CD4-positive, alpha-beta memory T cell (primary cell): ENCODE results near the gene MYL6B. TPM values are rescaled to one million over a fixed set of nuclear protein-coding genes. Genes with fewer than 3 reads are reported as not detected.

Source experiments
- CTCF ChIA-PET: fragments of 350-600 bp; sonication (Branson Sonifier 250); formaldehyde crosslinking; loops from one replicate; lab custom pipeline; 2021; ENCODE audit warnings: inconsistent platforms; ENCODE audit not compliant: partially characterized antibody; lab: Charles Lee
- POLR2A ChIA-PET: fragments of 350-600 bp; sonication (Branson Sonifier 250); formaldehyde crosslinking; loops from one replicate; lab custom pipeline; 2021; ENCODE audit not compliant: partially characterized antibody; lab: Charles Lee
- DNase-seq, 5 donors: peaks; one replicate each; pipeline versions ENCODE4 v3.0.0 to v3.0.0-alpha.2; 2020 to 2022; ENCODE audit warnings: mixed read lengths in 1 of 5
- H3K27ac ChIP-seq: one replicate; pipeline ENCODE4 v1.7.0; 2013; ENCODE audit warnings: low read depth, low read length
- H3K27me3 ChIP-seq: 2 replicates; pipeline ENCODE4 v1.7.0; 2013; ENCODE audit warnings: mild to moderate bottlenecking, low read length, moderate library complexity; ENCODE audit not compliant: insufficient read depth
- H3K36me3 ChIP-seq: 2 replicates; pipeline ENCODE4 v1.7.0; 2013; ENCODE audit warnings: mild to moderate bottlenecking, low read length, moderate library complexity; ENCODE audit not compliant: insufficient read depth
- H3K4me1 ChIP-seq: 2 replicates; pipeline ENCODE4 v1.7.0; 2013; ENCODE audit warnings: mild to moderate bottlenecking, low read length, moderate library complexity; ENCODE audit not compliant: insufficient read depth
- H3K4me3 ChIP-seq, 2 donors: one replicate each; pipeline ENCODE4 v1.7.0; 2013; ENCODE audit warnings: low read length in 2 of 2, mild to moderate bottlenecking in 1 of 2
- H3K9me3 ChIP-seq, 2 donors: one replicate each; pipeline ENCODE4 v1.7.0; 2013; ENCODE audit warnings: low read length in 2 of 2, control low read depth in 1 of 2; ENCODE audit not compliant: control insufficient read depth in 1 of 2
- H3K27ac Mint-ChIP-seq, 7 donors: one replicate each; pipeline ENCODE4 v1.8.0; 2020 to 2021; ENCODE audit warnings: mixed read lengths in 7 of 7, mild to moderate bottlenecking in 6 of 7, inconsistent platforms in 3 of 7, moderate library complexity in 3 of 7
- H3K27me3 Mint-ChIP-seq, 2 donors: one replicate each; pipeline ENCODE4 v1.8.0; 2020 to 2021; ENCODE audit warnings: mixed read lengths in 2 of 2
- H3K36me3 Mint-ChIP-seq, 2 donors: one replicate each; pipeline ENCODE4 v1.8.0; 2020 to 2021; ENCODE audit warnings: mixed read lengths in 2 of 2, inconsistent platforms in 1 of 2, mild to moderate bottlenecking in 1 of 2
- H3K4me1 Mint-ChIP-seq, 4 donors: one replicate each; pipeline ENCODE4 v1.8.0; 2020 to 2021; ENCODE audit warnings: mixed read lengths in 4 of 4, mild to moderate bottlenecking in 1 of 4
- H3K4me3 Mint-ChIP-seq, 8 donors: one replicate each; pipeline ENCODE4 v1.8.0; 2020 to 2021; ENCODE audit warnings: mixed read lengths in 8 of 8, mild to moderate bottlenecking in 7 of 8, moderate library complexity in 6 of 8, inconsistent platforms in 3 of 8
- H3K9me3 Mint-ChIP-seq, 8 donors: one replicate each; pipeline ENCODE4 v1.8.0; 2020 to 2021; ENCODE audit warnings: mixed read lengths in 8 of 8, mild to moderate bottlenecking in 5 of 8, inconsistent platforms in 3 of 8, moderate library complexity in 1 of 8
- intact Hi-C: fragments of 100-400 bp; cut with micrococcal nuclease; formaldehyde crosslinking; loops from one replicate; pipeline ENCODE4 v1.15.1; 2023
- polyA plus RNA-seq, 2 donors: library from polyadenylated mRNA; unstranded; fragments of 300-500 nt; fragmentation: Illumina TruSeq; gene quantifications; one replicate each; pipeline ENCODE4 v1.2.3, GENCODE V29; 2021
- total RNA-seq, 2 experiments: library from RNA; stranded (reverse); gene quantifications; one replicate each; pipeline ENCODE4 v1.2.3, GENCODE V29; 2021

The MYL6B gene
- total and polyA plus RNA-seq, 4 experiments from 2014 or later = 1.8 to 4.8 (median 3.0) TPM

DNA sequence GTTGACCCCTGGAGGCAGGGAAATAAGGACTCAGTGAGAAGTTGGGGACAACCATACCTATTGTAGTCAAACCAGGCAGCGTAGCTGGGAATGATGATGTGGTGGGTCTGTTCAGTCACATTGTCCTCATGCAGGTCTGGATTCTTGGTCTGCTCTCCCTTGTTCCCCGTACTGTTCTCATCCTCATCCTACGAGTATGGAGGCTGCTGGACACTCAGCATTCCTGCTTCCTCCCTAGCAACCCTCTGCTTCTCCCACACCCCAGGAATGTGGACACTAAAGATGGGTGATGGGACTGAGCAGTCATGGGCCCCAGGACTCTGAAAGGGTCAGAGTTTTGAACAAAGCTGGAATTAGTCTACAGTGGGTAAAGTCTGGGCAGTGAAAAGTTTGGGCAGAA lies 26.0 kb downstream of the MYL6B start:
- DNase-seq = no peak
- Histone ChIP-seq H3K4me3 (no peak overlapping the region), H3K27ac (no peak overlapping the region), H3K4me1 (no peaks in the 10 kb centered on the region), H3K36me3 (peaks cover 65% of the 10 kb centered on the region), H3K27me3 (no peaks in the 10 kb centered on the region), H3K9me3 (no peaks in the 10 kb centered on the region)
- peaks cover 51 to 77% of the 10 kb centered on the region in 2 donors for H3K36me3 Mint-ChIP-seq
- no peaks in the 10 kb centered on the region for H3K9me3 Mint-ChIP-seq
- H3K4me1 Mint-ChIP-seq = peaks cover 0 to 3% (median 0%) of the 10 kb centered on the region in 4 donors
- no peaks in the 10 kb centered on the region for H3K27me3 Mint-ChIP-seq
- H3K4me3 Mint-ChIP-seq = no peak overlapping the region
- intact Hi-C loops = no loop called here
- ChIA-PET CTCF (interaction anchor here (0.9 to 1.0 kb wide), 2 partner anchors 12 to 59 kb away, joined by 3 to 4 read pairs; no protein-coding TSS in a partner anchor), POLR2A (interaction anchor here (0.5 to 2.5 kb wide), 4 partner anchors 11 to 236 kb away, joined by 3 to 13 read pairs (median 4); partner anchors contain the start of genes ESYT1 and SMARCC2)
- H3K27ac Mint-ChIP-seq = peak overlapping the region in 3 of 7 donors; percentile 18 to 43 (median 39)

DNA sequence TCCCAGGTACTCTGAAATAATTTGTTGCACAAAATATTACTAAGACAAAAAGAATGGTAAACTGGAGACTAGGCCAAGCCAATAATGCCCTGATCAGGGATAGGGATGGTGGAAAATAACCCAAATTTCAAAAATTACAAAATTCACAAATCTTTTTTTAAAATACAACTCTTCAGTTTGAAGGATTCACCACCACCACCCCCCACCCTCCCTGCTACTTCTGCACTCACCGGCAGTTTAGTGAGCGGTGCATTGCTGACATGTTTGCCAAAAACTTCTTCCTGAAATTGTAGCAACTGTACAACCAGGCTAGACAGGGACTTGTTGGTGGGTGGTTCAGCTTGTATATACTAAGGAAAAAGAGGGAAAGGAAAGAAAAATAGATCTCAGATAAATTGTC lies 34.6 kb downstream of the MYL6B start:
- H3K27ac ChIP-seq = peak overlapping the region; percentile 91
- H3K4me1 ChIP-seq = peaks cover 24% of the 10 kb centered on the region
- CTCF ChIA-PET = interaction anchor here (1.4 to 6.4 kb wide), 4 partner anchors 11 to 83 kb away, joined by 3 to 264 read pairs (median 10); partner anchors contain the start of genes ESYT1, MYL6, PA2G4 and RPL41
- peaks cover 0 to 2% of the 10 kb centered on the region in 2 donors for H3K27me3 Mint-ChIP-seq
- H3K4me3 Mint-ChIP-seq = peak overlapping the region in 3 of 8 donors; percentile 15 to 92 (median 43)
- peaks cover 19 to 63% of the 10 kb centered on the region in 2 donors for H3K36me3 Mint-ChIP-seq
- intact Hi-C loops = no loop called here
- H3K4me1 Mint-ChIP-seq = peaks cover 19 to 47% (median 32%) of the 10 kb centered on the region in 4 donors
- H3K36me3 ChIP-seq = peaks cover 39% of the 10 kb centered on the region
- no peak overlapping the region for H3K4me3 ChIP-seq
- no peaks in the 10 kb centered on the region for H3K9me3 ChIP-seq
- H3K9me3 Mint-ChIP-seq = peaks cover 0 to 3% (median 0%) of the 10 kb centered on the region in 8 donors
- DNase-seq = no peak
- POLR2A ChIA-PET = interaction anchor here (1.8 to 6.2 kb wide), 4 partner anchors 22 to 60 kb away, joined by 10 to 245 read pairs (median 70); partner anchors contain the start of genes ESYT1, MYL6 and RNF41
- peak overlapping the region in 6 of 7 donors; percentile 50 to 100 (median 95) for H3K27ac Mint-ChIP-seq
- H3K27me3 ChIP-seq = no peaks in the 10 kb centered on the region

DNA sequence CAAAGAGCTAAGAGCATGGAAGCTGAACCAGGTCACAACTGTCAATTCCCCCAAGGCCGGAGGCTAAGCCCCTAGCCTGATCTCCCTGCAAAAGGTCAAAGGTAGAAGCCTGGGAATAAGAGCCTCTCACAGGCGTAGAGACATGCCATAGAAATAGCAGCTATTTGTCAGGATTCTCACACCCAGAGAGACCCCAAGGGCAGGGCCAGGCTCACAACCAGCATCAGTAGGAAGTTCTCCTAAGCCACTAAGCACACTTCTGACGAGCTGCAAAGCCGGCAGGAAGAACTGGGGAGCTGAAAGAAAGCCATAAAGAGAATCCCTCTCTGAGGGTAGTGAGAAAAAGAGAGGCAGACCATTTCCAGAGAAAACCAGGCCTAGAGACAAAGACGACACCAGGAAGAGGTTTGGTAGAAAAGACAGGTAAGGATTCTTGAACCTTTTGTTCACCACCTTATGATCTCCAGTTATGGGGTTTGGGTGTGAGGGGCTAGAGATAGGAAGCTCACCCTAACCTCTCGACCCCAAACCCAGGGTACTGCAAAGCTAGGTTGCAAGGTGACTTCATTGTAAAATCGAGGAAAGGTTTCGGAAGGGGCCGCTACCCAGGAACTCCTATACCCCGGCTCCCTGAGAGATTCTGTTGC lies 35.9 kb downstream of the MYL6B start:
- CTCF ChIA-PET = interaction anchor here (0.9 to 6.4 kb wide), 19 partner anchors 13 to 449 kb away, joined by 3 to 264 read pairs (median 8); partner anchors contain the start of genes ANKRD52, ESYT1, PA2G4 and RNF41
- Mint-ChIP-seq H3K9me3 (peaks cover 0 to 3% (median 0%) of the 10 kb centered on the region in 8 donors), H3K4me1 (peaks cover 24 to 54% (median 40%) of the 10 kb centered on the region in 4 donors), H3K27ac (peak overlapping the region; percentile 88 to 100 (median 94)), H3K36me3 (peaks cover 19 to 58% of the 10 kb centered on the region in 2 donors), H3K27me3 (peaks cover 0 to 2% of the 10 kb centered on the region in 2 donors), H3K4me3 (peak overlapping the region; percentile 87 to 94 (median 91))
- POLR2A ChIA-PET = interaction anchor here (0.7 to 6.2 kb wide), 21 partner anchors 10 to 450 kb away, joined by 3 to 245 read pairs (median 11); partner anchors contain the start of genes ANKRD52, CNPY2, ESYT1 and IL23A
- DNase-seq = peak in 2 of 5 donors; percentile 6 to 17
- H3K36me3 ChIP-seq = peaks cover 33% of the 10 kb centered on the region
- H3K4me3 ChIP-seq = peak overlapping the region; percentile 65 to 67
- no peaks in the 10 kb centered on the region for H3K9me3 ChIP-seq
- H3K27me3 ChIP-seq = no peaks in the 10 kb centered on the region
- peaks cover 24% of the 10 kb centered on the region for H3K4me1 ChIP-seq
- intact Hi-C loops = loop anchor here (1.0 to 2.0 kb wide), 3 partner anchors 31 to 449 kb away; partner anchors contain the start of gene COQ10A
- peak overlapping the region; percentile 91 for H3K27ac ChIP-seq

DNA sequence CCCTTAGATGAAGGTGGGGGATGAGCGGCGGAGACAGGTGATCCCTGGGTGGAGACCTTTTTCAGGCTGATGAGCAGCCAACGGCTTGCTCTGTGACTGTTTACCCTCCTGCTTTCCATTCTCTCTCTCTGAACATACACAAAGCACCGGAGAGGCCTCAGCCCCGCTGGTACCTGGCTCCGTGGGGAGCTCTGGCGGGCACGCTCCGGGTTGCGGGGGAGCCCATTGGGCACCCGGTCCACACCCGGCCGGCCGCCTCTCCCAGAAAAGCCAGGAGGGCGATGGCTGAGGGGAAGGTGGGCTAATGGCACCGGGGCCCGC lies 36.4 kb downstream of the MYL6B start:
- ChIA-PET POLR2A (interaction anchor here (0.7 to 6.2 kb wide), 28 partner anchors 8 to 450 kb away, joined by 3 to 245 read pairs (median 10); partner anchors contain the start of genes ANKRD52, CNPY2, ESYT1 and IL23A), CTCF (interaction anchor here (0.8 to 6.4 kb wide), 23 partner anchors 7 to 450 kb away, joined by 3 to 264 read pairs (median 8); partner anchors contain the start of genes ANKRD52, ESYT1, PA2G4 and RNF41)
- H3K36me3 ChIP-seq = peaks cover 28% of the 10 kb centered on the region
- Mint-ChIP-seq H3K27ac (peak overlapping the region; percentile 88 to 100 (median 94)), H3K4me1 (peaks cover 27 to 54% (median 43%) of the 10 kb centered on the region in 4 donors), H3K9me3 (peaks cover 0 to 3% (median 0%) of the 10 kb centered on the region in 8 donors), H3K36me3 (peaks cover 18 to 55% of the 10 kb centered on the region in 2 donors), H3K27me3 (peaks cover 0 to 2% of the 10 kb centered on the region in 2 donors), H3K4me3 (peak overlapping the region; percentile 87 to 94 (median 91))
- peaks cover 24% of the 10 kb centered on the region for H3K4me1 ChIP-seq
- peak overlapping the region; percentile 65 to 67 for H3K4me3 ChIP-seq
- H3K27me3 ChIP-seq = no peaks in the 10 kb centered on the region
- H3K27ac ChIP-seq = peak overlapping the region; percentile 91
- DNase-seq = peak in 4 of 5 donors; percentile 24 to 28 (median 25)
- intact Hi-C loops = loop anchor here (1.0 to 2.0 kb wide), 6 partner anchors 31 to 450 kb away; partner anchors contain the start of gene COQ10A
- H3K9me3 ChIP-seq = no peaks in the 10 kb centered on the region

DNA sequence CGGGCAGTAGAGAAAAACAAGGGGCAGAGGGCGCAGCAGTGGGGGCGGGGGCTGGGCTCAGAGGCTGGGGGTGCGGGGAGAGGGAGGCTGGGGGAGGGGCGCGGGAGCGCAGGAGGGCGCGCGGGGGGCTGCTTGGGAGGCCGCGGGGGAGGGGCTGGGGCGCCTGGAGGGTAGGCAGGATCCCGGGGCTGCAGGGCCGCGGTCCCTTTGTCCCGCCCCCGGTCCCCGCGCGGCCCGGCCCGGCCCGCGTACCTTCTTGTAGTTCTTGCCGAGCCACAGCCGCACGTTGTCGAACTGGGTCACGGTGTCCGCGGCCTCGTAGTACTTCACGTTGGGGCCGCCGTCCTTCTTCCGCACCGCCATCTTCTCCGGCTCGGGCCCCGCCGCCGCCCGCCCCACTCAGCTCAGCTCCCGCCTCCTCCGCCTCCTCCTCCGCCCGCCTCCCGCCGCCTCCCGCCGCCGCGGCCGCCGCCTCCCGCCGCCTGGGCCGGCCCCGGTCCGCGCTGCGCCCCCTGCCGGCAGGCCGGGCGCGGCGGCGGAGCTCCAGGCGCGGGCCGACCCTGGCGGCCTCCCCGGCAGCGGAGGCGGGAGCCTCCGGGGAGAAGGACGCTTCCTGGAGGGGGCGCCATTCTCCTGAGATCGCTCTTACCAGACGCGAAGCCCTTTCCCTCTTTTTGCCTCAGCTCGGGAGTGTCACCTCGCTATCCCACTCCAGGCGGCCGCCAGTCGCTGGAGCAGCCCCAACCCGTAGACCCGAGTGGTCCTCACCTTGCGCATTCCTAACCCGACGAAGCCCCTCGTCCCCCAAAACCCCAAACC lies 36.9 kb downstream of the MYL6B start, which contains the start of gene SMARCC2:
Gene SMARCC2, minus strand, starts transcription at position 385 of the 819 bp plus-strand sequence. Its CDS starts 22 bp downstream, at position 363.
- POLR2A ChIA-PET = interaction anchor here (0.6 to 6.2 kb wide), 50 partner anchors 8 to 499 kb away, joined by 3 to 245 read pairs (median 6); partner anchors contain the start of genes ANKRD52, CNPY2, COQ10A and ERBB3
- H3K4me1 Mint-ChIP-seq = peaks cover 27 to 54% (median 43%) of the 10 kb centered on the region in 4 donors
- H3K4me3 Mint-ChIP-seq = peak within 1 kb of the TSS; percentile 94 to 98 (median 96)

More for the DNA sequence above, 36.9 kb downstream of the MYL6B start, which contains the start of gene SMARCC2:
- intact Hi-C loops = loop anchor here (1.0 to 2.0 kb wide), 5 partner anchors 63 to 451 kb away; partner anchors contain the start of gene COQ10A
- H3K27me3 Mint-ChIP-seq = peaks cover 0 to 2% of the 10 kb centered on the region in 2 donors
- peaks cover 12 to 50% of the 10 kb centered on the region in 2 donors for H3K36me3 Mint-ChIP-seq
- Histone ChIP-seq H3K9me3 (no peaks in the 10 kb centered on the region), H3K4me3 (peak within 1 kb of the TSS; percentile 87 to 93), H3K36me3 (peaks cover 22% of the 10 kb centered on the region), H3K4me1 (peaks cover 24% of the 10 kb centered on the region), H3K27me3 (no peaks in the 10 kb centered on the region), H3K27ac (peak within 1 kb of the TSS; percentile 91)
- CTCF ChIA-PET = interaction anchor here (0.7 to 6.4 kb wide), 52 partner anchors 8 to 451 kb away, joined by 3 to 264 read pairs (median 5); partner anchors contain the start of genes ANKRD52, CNPY2, ESYT1 and MYL6
- peak within 1 kb of the TSS; percentile 97 to 100 (median 98) for H3K27ac Mint-ChIP-seq
- peak; percentile 84 to 88 (median 85) for DNase-seq
- peaks cover 0 to 3% (median 0%) of the 10 kb centered on the region in 8 donors for H3K9me3 Mint-ChIP-seq
